ENCODE measurements around the gene TBC1D10A. TPM values are rescaled to one million over a fixed set of nuclear protein-coding genes. Genes with fewer than 3 reads are reported as not detected.

The TBC1D10A gene
- total RNA-seq, 2 experiments from 2014 or later = 32.2 to 48.1 TPM

DNA sequence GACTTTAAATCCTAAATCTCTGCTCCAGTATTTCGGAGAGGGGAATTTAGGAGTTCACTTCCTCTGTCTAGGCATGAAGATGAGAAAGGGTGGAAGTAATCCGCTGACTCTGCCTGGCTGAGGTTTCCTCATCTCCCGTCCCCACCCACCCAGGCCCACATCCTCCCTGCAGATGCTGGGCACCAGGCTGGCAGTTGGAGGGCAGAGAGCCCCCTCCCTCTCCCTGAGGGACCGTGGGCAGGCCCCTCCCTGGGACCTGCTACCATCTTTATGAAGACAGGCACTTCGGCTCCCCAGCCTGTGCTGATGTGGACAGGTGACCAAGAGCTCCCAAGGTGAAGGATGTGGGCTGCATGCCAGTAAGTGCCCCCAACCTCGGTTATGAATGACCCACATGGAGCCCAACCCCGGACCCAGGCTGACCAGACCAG is 44.1 kb downstream of the TBC1D10A start:
- Mint-ChIP-seq H3K9me3 (ENCODE audit: low read depth) (no peaks in the 10 kb centered on the region), H3K4me1 (peaks cover 68% of the 10 kb centered on the region), H3K4me3 (peak overlapping the region; percentile 62), H3K27ac (peak overlapping the region; percentile 67), H3K27me3 (no peaks in the 10 kb centered on the region), H3K36me3 (peaks cover 1% of the 10 kb centered on the region)
- DNase-seq (no peak), ATAC-seq (no peak)
- CTCF ChIA-PET = interaction anchor here (1.4 to 11.4 kb wide), 6 partner anchors 15 to 183 kb away, joined by 3 to 508 read pairs (median 24); partner anchors contain the start of genes RNF215 and SEC14L2

DNA sequence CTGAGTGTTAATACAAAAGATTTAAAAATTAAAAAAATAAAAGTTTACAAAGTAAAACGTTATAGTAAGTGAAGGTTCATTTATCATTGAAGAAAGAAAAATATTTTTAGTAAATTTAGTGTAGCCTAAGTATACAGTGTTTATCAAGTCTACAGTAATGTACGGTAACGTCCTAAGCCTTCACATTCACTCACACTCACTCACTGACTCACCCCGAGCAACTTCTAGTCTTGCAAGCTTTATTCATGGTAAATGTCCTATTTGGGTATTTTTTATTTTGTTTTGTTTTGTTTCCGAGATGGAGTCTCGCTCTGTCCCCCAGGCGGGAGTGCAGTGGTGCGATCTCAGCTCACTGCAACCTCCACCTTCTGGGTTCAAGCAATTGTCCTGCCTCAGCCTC is 46.2 kb downstream of the TBC1D10A start:
- CTCF ChIA-PET = interaction anchor here (1.1 to 4.1 kb wide), 7 partner anchors 10 to 173 kb away, joined by 3 to 20 read pairs (median 7); partner anchors contain the start of gene OSM
- no peaks in the 10 kb centered on the region for H3K9me3 Mint-ChIP-seq (ENCODE audit: low read depth)
- no peaks in the 10 kb centered on the region for H3K27me3 Mint-ChIP-seq
- no peak overlapping the region for H3K27ac Mint-ChIP-seq
- H3K36me3 Mint-ChIP-seq = peaks cover 5% of the 10 kb centered on the region
- no peak for ATAC-seq
- H3K4me1 Mint-ChIP-seq = peaks cover 68% of the 10 kb centered on the region
- H3K4me3 Mint-ChIP-seq = no peak overlapping the region
- DNase-seq = no peak

DNA sequence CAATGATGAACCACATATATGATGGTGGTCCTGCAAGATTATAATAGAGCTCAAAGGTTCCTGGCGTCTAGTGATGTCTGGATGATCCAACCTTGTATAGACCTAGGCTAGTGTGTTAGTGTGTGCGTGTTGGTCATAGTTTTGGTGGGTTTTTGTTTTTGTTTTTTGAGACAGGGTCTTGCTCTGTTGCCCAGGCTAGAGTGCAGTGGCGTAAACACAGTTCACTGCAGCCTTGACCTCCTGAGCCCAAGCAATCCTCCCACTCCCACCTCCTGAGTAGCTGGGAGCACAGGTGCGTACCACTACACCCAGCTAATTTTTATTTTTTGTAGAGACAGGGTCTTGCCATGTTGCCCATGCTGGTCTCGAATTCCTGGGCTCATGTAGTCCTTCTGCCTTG is 46.8 kb downstream of the TBC1D10A start:
- no peak for ATAC-seq
- CTCF ChIA-PET = interaction anchor here (0.7 to 4.1 kb wide), 6 partner anchors 8 to 107 kb away, joined by 4 to 20 read pairs (median 8); partner anchors contain the start of genes OSM and RNF215
- Mint-ChIP-seq H3K27ac (no peak overlapping the region), H3K4me1 (peaks cover 70% of the 10 kb centered on the region), H3K27me3 (no peaks in the 10 kb centered on the region), H3K36me3 (peaks cover 6% of the 10 kb centered on the region), H3K4me3 (no peak overlapping the region), H3K9me3 (ENCODE audit: low read depth) (no peaks in the 10 kb centered on the region)
- no peak for DNase-seq

DNA sequence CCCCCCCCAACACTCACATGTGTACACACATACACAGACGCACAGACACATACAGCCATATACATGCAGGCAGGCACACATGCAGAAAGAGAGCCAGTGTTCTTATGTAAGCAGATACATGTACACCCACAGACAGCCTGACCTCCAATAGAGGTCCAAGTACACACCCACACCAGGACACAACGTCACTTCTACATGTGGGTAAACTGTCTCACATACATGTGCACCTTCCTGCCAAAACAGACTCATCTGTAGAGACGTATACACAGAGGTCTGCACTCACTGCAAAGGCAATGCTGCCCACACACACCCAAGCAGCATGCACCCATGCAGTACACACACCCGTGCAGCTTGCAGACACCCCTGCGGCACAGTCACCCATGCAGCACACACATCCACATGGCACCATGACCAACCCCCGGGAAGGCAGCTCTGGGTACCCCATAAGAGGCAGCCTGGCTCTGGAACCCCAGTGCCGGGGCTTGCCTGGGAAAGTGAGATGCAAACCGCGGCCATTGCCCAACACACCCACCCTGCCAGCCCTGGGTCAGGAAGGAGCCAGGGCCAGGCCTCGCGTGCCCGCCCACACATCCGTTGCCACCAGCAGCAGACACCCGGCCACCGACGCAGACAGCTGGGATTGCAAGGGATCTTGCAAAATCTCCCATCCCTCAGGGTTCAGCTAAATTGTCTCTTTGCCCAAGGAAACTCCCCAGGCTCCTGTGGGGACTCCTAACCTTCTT is 47.5 kb downstream of the TBC1D10A start:
- Mint-ChIP-seq H3K4me3 (no peak overlapping the region), H3K27ac (no peak overlapping the region), H3K36me3 (peaks cover 10% of the 10 kb centered on the region), H3K27me3 (no peaks in the 10 kb centered on the region), H3K4me1 (peaks cover 70% of the 10 kb centered on the region), H3K9me3 (ENCODE audit: low read depth) (no peaks in the 10 kb centered on the region)
- CTCF ChIA-PET = interaction anchor here (0.7 to 4.1 kb wide), 6 partner anchors 9 to 108 kb away, joined by 3 to 20 read pairs (median 6); partner anchors contain the start of genes RNF215 and TBC1D10A
- ATAC-seq (no peak), DNase-seq (no peak)

DNA sequence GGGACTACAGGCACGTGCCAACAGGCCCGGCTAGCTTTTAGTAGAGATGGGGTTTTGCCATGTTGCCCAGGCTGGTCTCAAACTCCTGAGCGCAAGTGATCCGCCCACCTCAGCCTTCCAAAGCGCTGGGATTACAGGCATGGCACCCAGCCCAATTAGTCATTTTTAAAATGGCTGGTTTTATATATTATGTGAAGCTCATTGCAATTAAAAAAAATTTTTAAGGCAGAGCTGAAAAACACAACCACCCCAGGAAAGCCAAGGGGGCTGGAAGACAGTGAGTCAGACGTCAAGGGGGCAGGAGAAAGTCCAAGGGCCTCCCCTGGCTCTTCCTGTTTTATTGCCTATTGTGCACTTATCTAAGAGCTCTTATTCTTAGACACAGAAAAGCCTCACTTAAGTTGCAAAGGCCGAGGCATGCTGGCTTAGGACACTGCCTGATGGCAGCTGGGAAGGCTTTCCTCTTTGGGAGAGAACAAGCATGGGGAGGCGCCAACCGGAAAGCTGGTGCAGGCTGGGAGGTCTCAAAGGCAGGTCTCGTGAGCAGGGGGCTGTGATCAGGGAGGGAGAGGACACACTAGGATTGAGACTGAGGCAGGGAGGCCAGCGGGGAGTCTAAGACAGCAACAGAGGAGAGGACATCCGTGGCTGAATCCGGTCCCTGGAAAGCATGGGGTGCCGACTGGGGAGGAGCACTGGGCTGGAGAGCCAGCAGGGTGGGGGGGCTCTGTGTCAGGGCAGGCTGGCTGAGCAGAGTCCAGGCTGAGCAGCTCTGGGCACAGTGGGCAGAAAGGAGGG is 49.0 kb downstream of the TBC1D10A start:
- CTCF ChIA-PET = interaction anchor here (1.1 to 4.1 kb wide), 5 partner anchors 8 to 110 kb away, joined by 5 to 20 read pairs (median 8); partner anchors contain the start of gene RNF215
- Mint-ChIP-seq H3K9me3 (ENCODE audit: low read depth) (no peaks in the 10 kb centered on the region), H3K4me3 (no peak overlapping the region), H3K4me1 (peaks cover 70% of the 10 kb centered on the region), H3K27me3 (no peaks in the 10 kb centered on the region), H3K27ac (no peak overlapping the region), H3K36me3 (peaks cover 14% of the 10 kb centered on the region)
- ATAC-seq (no peak), DNase-seq (no peak)

DNA sequence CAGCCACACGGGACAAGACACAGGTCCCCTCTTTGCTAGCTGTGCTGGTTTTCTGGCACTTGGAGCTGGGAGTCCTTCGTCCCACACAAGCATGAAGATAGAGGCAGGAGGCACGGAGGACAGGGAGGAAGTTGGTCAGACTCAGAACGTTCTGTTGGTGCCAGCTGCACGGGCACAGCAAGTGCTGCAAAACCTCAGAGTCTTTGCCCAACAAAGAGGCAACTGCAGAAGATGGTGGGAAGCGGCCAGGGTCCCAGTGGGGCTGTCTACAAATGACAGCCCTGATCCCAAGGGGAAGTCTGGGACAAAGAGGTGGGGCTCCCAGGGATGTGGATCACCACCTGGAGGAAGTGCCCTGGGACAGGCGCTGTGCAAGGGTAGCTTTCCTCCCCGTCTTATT is 50.7 kb downstream of the TBC1D10A start:
- ATAC-seq (no peak), DNase-seq (no peak)
- CTCF ChIA-PET = interaction anchor here (0.8 to 2.4 kb wide), 8 partner anchors 10 to 168 kb away, joined by 3 to 8 read pairs (median 4); partner anchors contain the start of genes OSM and RNF215
- Mint-ChIP-seq H3K4me3 (no peak overlapping the region), H3K27me3 (no peaks in the 10 kb centered on the region), H3K27ac (peak overlapping the region; percentile 50), H3K36me3 (peaks cover 24% of the 10 kb centered on the region), H3K9me3 (ENCODE audit: low read depth) (no peaks in the 10 kb centered on the region), H3K4me1 (peaks cover 69% of the 10 kb centered on the region)

DNA sequence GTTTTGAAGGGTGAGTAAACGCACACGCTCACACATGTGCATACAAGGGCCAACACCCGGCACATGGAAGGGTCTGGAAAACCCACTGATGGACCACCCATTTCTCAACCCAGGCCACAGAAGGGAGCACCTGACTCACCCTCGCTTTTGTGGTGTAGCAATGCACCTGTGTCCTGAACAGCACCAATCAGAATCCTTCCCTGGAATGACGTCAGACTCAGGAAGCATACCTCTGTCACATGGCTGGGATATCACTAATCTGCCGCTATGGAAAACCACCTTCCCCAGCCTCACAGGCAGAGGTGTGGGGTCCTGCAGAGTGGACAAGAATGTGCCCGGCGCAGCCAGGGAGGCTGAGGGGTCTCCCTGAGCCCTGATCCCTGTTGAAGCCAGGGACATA is 51.1 kb downstream of the TBC1D10A start:
- H3K27me3 Mint-ChIP-seq = no peaks in the 10 kb centered on the region
- H3K27ac Mint-ChIP-seq = peak overlapping the region; percentile 50
- H3K4me3 Mint-ChIP-seq = no peak overlapping the region
- peaks cover 69% of the 10 kb centered on the region for H3K4me1 Mint-ChIP-seq
- no peak for DNase-seq
- CTCF ChIA-PET = interaction anchor here (0.8 to 2.4 kb wide), 8 partner anchors 10 to 167 kb away, joined by 3 to 8 read pairs (median 4); partner anchors contain the start of genes OSM and RNF215
- ATAC-seq = peak; percentile 43
- H3K9me3 Mint-ChIP-seq (ENCODE audit: low read depth) = no peaks in the 10 kb centered on the region
- H3K36me3 Mint-ChIP-seq = peaks cover 26% of the 10 kb centered on the region

DNA sequence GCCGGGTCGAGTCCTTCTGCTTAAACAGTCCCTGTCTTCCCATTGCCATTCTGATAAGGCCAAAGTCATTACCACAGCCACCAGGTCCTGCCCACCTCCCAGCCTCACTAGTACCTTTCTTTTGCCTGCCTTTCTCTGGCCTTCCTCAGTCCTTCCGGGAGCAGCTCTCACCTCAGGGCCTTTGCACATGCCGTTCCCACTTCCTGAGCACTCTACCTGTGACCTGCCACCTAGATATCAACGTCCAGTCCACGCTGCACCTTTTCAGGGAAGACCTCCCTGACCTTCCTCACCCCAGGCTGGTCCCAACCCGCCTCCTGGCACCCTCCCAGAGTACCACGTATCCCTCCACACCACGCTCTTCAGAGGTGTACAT is 52.3 kb downstream of the TBC1D10A start:
- Mint-ChIP-seq H3K4me3 (no peak overlapping the region), H3K27me3 (no peaks in the 10 kb centered on the region), H3K4me1 (peaks cover 65% of the 10 kb centered on the region), H3K36me3 (peaks cover 31% of the 10 kb centered on the region), H3K27ac (peak overlapping the region; percentile 30), H3K9me3 (ENCODE audit: low read depth) (no peaks in the 10 kb centered on the region)
- DNase-seq (no peak), ATAC-seq (no peak)
- CTCF ChIA-PET = interaction anchor here (2.4 kb wide), 1 partner anchor 12 kb away, joined by 6 read pairs; no protein-coding TSS in a partner anchor

DNA sequence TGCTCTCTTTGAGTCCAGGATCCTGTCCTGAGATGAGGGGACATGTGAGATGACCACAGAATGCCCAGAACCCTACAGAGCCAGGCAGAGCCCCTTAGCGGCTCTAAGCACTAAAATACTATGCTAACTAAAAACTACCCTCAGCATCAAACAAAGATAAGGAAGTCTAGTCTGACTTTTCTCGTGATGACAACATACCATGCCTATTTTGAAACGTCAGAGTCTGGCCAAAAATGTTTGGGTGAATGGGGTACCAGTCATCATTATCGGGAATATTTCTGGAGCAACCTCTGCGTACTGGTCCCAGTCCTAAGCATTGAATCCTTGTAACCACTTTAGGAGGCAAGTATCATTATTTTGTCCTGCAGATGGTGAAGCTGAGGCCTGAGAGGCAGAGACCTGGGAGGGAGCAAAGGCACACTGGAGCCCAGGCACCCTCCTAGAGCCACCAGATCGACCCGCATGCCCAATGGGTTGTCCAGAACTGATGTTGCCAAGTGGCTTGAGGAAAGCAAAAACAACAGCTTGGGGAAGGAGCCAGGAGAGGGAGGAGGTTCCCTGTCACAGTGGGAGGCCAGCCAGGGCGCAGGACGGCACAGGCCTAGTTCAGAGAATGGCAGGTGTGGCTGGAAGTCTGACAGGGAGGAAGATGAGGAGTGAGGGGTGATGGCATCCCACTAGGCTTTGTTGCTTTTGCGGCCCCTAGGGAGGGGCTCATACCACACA is 52.9 kb downstream of the TBC1D10A start:
- Mint-ChIP-seq H3K36me3 (peaks cover 34% of the 10 kb centered on the region), H3K27me3 (no peaks in the 10 kb centered on the region), H3K4me1 (peaks cover 65% of the 10 kb centered on the region), H3K4me3 (no peak overlapping the region), H3K9me3 (ENCODE audit: low read depth) (no peaks in the 10 kb centered on the region), H3K27ac (peak overlapping the region; percentile 51)
- CTCF ChIA-PET = no interaction called here
- DNase-seq = no peak
- no peak for ATAC-seq

DNA sequence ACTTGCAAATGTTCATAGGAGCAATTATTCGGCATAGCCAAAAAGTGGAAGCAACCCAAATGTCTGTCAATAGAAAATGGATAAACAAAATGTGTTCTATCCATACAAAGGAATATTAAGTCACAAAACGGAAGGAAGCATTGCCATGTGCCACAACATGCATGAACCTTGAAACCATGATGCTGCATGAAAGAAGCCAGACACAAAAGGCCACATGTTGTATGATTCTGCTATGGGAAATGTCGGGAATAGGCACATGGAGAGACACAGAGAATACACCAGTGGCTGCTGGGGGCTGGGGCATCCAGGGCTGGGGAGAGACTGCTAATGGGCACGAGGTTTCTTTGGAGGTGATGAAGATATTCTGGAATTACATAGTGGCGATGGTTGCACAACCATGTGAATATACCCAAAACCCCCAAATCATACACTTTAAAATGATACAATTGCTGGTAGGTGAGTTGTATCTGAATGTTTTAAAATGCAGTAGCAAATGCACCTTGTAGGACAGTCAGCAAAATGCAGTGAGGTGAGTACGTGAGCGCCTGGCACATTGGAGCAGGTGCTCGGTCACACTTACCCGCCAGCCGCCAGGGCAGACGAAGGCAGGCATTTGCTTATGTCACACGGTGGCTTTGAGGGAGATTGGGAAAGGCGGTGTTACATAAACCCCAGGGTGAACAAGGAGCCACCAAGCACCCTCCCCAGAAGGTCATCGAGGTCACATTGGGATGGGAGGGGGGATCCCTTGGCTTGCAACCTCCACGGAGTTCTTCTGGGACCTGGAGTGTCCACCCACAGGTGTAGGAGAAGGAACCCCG is 53.8 kb downstream of the TBC1D10A start:
- no peak overlapping the region for H3K4me3 Mint-ChIP-seq
- no peaks in the 10 kb centered on the region for H3K27me3 Mint-ChIP-seq
- no peak for DNase-seq
- H3K36me3 Mint-ChIP-seq = peaks cover 37% of the 10 kb centered on the region
- ATAC-seq = no peak
- no peaks in the 10 kb centered on the region for H3K9me3 Mint-ChIP-seq (ENCODE audit: low read depth)
- CTCF ChIA-PET = no interaction called here
- peaks cover 67% of the 10 kb centered on the region for H3K4me1 Mint-ChIP-seq
- peak overlapping the region; percentile 51 for H3K27ac Mint-ChIP-seq

DNA sequence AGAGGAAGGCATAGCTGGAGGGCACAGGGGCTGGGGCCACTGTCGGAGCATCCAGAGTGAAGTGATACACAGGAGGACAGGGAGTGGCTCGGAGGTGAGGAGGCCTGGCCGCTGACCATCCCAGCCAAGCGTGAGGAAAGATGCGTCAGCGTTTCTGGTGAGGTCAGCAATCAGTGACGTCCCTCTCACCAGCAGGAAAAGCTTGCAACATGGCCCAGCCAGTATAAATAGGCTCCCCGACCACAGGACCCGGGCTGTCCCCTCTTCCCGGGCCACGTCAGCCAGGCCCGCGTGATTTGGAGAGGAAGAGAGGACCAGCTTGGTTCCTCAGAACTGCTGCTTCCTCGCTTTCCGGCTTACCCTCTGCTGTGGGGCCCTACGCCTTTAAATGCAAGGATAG is 55.9 kb downstream of the TBC1D10A start:
- H3K9me3 Mint-ChIP-seq (ENCODE audit: low read depth) = no peaks in the 10 kb centered on the region
- H3K27ac Mint-ChIP-seq = no peak overlapping the region
- H3K4me3 Mint-ChIP-seq = no peak overlapping the region
- peaks cover 62% of the 10 kb centered on the region for H3K4me1 Mint-ChIP-seq
- H3K36me3 Mint-ChIP-seq = peaks cover 42% of the 10 kb centered on the region
- CTCF ChIA-PET = interaction anchor here (1.7 kb wide), 1 partner anchor 9 kb away, joined by 7 read pairs; no protein-coding TSS in a partner anchor
- ATAC-seq (no peak), DNase-seq (no peak)
- no peaks in the 10 kb centered on the region for H3K27me3 Mint-ChIP-seq

DNA sequence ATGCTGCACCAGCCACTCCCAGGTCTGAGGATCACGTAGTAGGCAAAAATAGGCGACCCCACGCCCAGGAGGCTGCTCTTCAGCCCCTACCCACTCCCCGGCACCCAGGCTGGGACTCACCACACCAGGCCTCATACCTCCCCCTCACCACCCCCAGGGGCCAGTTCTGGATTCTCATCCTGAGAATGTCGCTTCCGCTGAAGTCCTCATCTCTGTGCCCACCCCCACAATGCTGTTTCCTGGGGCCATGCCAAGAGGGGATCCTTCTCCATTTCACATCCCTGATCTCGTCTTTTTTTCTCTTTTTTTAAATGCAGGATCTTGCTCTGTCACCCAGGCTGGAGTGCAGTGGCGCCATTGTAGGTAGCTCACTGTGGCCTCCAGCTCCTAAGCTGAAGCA is 58.4 kb downstream of the TBC1D10A start:
- peaks cover 55% of the 10 kb centered on the region for H3K4me1 Mint-ChIP-seq
- H3K9me3 Mint-ChIP-seq (ENCODE audit: low read depth) = no peaks in the 10 kb centered on the region
- no peaks in the 10 kb centered on the region for H3K27me3 Mint-ChIP-seq
- DNase-seq = no peak
- ATAC-seq = no peak
- H3K36me3 Mint-ChIP-seq = peaks cover 62% of the 10 kb centered on the region
- peak overlapping the region; percentile 97 for H3K27ac Mint-ChIP-seq
- CTCF ChIA-PET = interaction anchor here (1.3 to 2.3 kb wide), 6 partner anchors 12 to 154 kb away, joined by 5 to 9 read pairs (median 7); partner anchors contain the start of gene RNF215
- peak overlapping the region; percentile 98 for H3K4me3 Mint-ChIP-seq

Data from activated CD8-positive, alpha-beta memory T cell treated with anti-CD3 and anti-CD28 coated beads, Interleukin-2, amount 10 ng/mL, durations not matched to agents 7 days and 5 days (primary cell).